GM23338 (cell line): ENCODE data around the gene PKHD1.

Experiments used
- CTCF ChIP-seq, 2 experiments: fragments of 200-600 bp in 1 of 2; sonication (generic) in 1 of 2; conservative IDR thresholded peaks; 2 replicates each; pipeline versions ENCODE4 v1.5.1 to v1.6.1; 2016 to 2017; ENCODE audit warnings: antibody characterized with exemption in 2 of 2, low read depth in 2 of 2, mild to moderate bottlenecking in 2 of 2, moderate library complexity in 1 of 2
- JUNB ChIP-seq: IDR thresholded peaks from one replicate; pipeline ENCODE4 v1.6.1; 2016; ENCODE audit warnings: antibody characterized with exemption; ENCODE audit not compliant: unreplicated experiment
- TF ChIP-seq, protein P1 (sequence below): IDR thresholded peaks from one replicate; pipeline ENCODE4 v1.6.1; 2018; ENCODE audit warnings: antibody characterized with exemption; ENCODE audit not compliant: unreplicated experiment

DNA sequence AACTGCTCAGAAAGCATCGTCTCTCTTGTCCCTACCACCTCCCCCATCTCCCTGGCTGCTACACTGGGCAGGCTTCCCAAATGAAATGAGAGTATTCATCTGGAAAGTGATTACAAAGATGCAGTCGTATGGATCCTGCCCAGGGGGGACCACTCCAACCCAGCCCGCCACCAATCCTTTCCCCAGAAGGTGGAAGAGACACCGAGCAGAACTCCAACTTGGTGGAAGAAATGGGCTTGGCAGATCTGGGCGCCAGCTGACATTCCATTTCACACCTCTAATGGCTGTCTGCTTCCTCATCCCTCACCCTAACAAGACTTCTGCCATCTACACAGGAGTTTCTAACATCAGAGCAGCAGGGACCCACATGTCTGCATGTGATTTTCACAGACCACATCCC is 12.7 kb downstream of the PKHD1 start:
- TF ChIP-seq CTCF (conservative IDR thresholded peaks at IDR 0.05; ENCODE audit: low read depth in 2 of 2) (no peak), JUNB (no peak)
- TF ChIP-seq, protein P1, sequence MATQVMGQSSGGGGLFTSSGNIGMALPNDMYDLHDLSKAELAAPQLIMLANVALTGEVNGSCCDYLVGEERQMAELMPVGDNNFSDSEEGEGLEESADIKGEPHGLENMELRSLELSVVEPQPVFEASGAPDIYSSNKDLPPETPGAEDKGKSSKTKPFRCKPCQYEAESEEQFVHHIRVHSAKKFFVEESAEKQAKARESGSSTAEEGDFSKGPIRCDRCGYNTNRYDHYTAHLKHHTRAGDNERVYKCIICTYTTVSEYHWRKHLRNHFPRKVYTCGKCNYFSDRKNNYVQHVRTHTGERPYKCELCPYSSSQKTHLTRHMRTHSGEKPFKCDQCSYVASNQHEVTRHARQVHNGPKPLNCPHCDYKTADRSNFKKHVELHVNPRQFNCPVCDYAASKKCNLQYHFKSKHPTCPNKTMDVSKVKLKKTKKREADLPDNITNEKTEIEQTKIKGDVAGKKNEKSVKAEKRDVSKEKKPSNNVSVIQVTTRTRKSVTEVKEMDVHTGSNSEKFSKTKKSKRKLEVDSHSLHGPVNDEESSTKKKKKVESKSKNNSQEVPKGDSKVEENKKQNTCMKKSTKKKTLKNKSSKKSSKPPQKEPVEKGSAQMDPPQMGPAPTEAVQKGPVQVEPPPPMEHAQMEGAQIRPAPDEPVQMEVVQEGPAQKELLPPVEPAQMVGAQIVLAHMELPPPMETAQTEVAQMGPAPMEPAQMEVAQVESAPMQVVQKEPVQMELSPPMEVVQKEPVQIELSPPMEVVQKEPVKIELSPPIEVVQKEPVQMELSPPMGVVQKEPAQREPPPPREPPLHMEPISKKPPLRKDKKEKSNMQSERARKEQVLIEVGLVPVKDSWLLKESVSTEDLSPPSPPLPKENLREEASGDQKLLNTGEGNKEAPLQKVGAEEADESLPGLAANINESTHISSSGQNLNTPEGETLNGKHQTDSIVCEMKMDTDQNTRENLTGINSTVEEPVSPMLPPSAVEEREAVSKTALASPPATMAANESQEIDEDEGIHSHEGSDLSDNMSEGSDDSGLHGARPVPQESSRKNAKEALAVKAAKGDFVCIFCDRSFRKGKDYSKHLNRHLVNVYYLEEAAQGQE, result no peak
